ENCODE data around the gene PPP6R3. TPM values are rescaled to one million over a fixed set of nuclear protein-coding genes. Genes with fewer than 3 reads are reported as not detected.

The PPP6R3 gene
- total and polyA plus RNA-seq, 2 of the 13 experiments (the other 11 are each of a cell fraction or from before 2014, with no cell fraction given), result 41.2 to 83.4 TPM

- CTCF ChIA-PET (ENCODE audit: low intra/inter-chr PET ratio, low total read pairs), result no interaction called here
- no peaks in the 10 kb centered on the region for H3K27me3 ChIP-seq (ENCODE audit: control insufficient read depth in 1 of 2, insufficient read depth in 2 of 2, low read length in 2 of 2)
- no peak for FAIRE-seq
- TF ChIP-seq, protein P1, sequence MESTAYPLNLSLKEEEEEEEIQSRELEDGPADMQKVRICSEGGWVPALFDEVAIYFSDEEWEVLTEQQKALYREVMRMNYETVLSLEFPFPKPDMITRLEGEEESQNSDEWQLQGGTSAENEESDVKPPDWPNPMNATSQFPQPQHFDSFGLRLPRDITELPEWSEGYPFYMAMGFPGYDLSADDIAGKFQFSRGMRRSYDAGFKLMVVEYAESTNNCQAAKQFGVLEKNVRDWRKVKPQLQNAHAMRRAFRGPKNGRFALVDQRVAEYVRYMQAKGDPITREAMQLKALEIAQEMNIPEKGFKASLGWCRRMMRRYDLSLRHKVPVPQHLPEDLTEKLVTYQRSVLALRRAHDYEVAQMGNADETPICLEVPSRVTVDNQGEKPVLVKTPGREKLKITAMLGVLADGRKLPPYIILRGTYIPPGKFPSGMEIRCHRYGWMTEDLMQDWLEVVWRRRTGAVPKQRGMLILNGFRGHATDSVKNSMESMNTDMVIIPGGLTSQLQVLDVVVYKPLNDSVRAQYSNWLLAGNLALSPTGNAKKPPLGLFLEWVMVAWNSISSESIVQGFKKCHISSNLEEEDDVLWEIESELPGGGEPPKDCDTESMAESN (CRISPR knock-in tag; conservative IDR thresholded peaks at IDR 0.05), result no peak
- TF ChIP-seq ZNF567 (CRISPR knock-in tag; IDR thresholded peaks at IDR 0.05; ENCODE audit: borderline replicate concordance), result no peak
- peak; percentile 83 for TF ChIP-seq AGO2 (optimal IDR thresholded peaks at IDR 0.05; ENCODE audit: low read depth, low read length)
- TF ChIP-seq RBFOX2 (IDR thresholded peaks at IDR 0.05; ENCODE audit: low read depth, low read length), result no peak
- peak; percentile 1 for TF ChIP-seq RBM22 (optimal IDR thresholded peaks at IDR 0.05; ENCODE audit: low read length)
- TF ChIP-seq SALL1 (CRISPR knock-in tag; IDR thresholded peaks at IDR 0.05), result no peak
- TF ChIP-seq EHMT2 (IDR thresholded peaks at IDR 0.05; ENCODE audit: borderline replicate concordance, low read depth, low read length), result no peak
- TF ChIP-seq ZHX2 (IDR thresholded peaks at IDR 0.05; ENCODE audit: low read depth), result no peak
- TF ChIP-seq ZHX2 (CRISPR knock-in tag; IDR thresholded peaks at IDR 0.05; ENCODE audit: borderline replicate concordance), result no peak
- intact Hi-C loops (cut with micrococcal nuclease; ENCODE audit: unreplicated experiment), result no loop called here
- BruUV-seq (replicated peaks), result no TSS peak
- no peak for DNase-seq (ENCODE audit: low spot score)
- H3K9ac ChIP-seq (ENCODE audit: insufficient read depth, low read depth, low read length), result no peak overlapping the region
- no peaks in the 10 kb centered on the region for H3K4me1 ChIP-seq (ENCODE audit: insufficient read depth, low read length)
- no peak overlapping the region for H3K27ac ChIP-seq (ENCODE audit: extremely low read length, insufficient read depth, low read length)
- WGBS (ENCODE audit: low lambda C conversion rate), result 98% methylated on average over 23 of the region's 34 CpGs
- POLR2A ChIA-PET, result no interaction called here
- no peak overlapping the region for H3K4me2 ChIP-seq (ENCODE audit: low read depth, low read length)
- H3K4me3 ChIP-seq (replicated peaks in 1 of 3; ENCODE audit: insufficient read depth in 1 of 3, low read depth in 2 of 3, low read length in 3 of 3), result no peak overlapping the region
- ATAC-seq, result no peak
- no peaks in the 10 kb centered on the region for H3K9me3 ChIP-seq (ENCODE audit: low read length)
- H3K79me2 ChIP-seq (ENCODE audit: insufficient read depth, low read length), result no peaks in the 10 kb centered on the region
- H2AFZ ChIP-seq (ENCODE audit: low read length), result no peak overlapping the region
- H4K20me1 ChIP-seq (ENCODE audit: insufficient read depth, low read length), result peaks cover 8% of the 10 kb centered on the region; the same call in 1 of the 2 replicates
- in situ Hi-C loops (cut with HindIII; ENCODE audit: extremely low pct_ligation_motif_present, low pct_unique_long_range_greater_than_20kb), result no loop called here
- peaks cover 52 to 81% of the 10 kb centered on the region in 2 experiments for H3K36me3 ChIP-seq (replicated peaks in 1 of 2; ENCODE audit: control insufficient read depth in 1 of 2, insufficient read depth in 2 of 2, low read length in 2 of 2)
These were observed 22.5 kb upstream of the PPP6R3 start for GRCh38 chr11:68437927-68438657.
